NCI-H524 treated with DMSO at 0.1 percent for 48 hours (cell line): ENCODE measurements around the gene DDAH2.

ENCODE experiments used
- DNase-seq: peaks from one replicate; lab custom pipeline; 2025; lab: John Stamatoyannopoulos, UW

Gene DDAH2

DNA sequence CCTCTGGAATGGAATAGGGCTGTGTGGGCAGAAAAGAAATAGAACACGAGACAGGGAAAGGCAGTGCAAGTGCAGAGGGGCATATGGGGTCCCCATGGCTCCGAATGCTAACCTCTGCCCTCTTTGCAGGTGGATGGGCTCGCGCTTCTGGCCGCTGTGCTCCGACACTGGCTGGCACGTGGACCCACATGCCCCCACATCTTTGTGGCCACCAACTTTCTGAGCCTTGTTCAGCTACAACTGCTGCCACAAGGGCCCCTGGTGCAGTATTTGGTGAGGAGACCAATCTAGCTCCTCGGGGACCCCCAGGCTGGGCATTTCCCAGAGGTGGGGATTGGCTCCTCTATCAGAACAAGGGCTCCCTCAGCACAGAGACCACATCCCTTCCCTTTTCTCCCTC lies 32.2 kb upstream of the DDAH2 start:
- no peak for DNase-seq

DNA sequence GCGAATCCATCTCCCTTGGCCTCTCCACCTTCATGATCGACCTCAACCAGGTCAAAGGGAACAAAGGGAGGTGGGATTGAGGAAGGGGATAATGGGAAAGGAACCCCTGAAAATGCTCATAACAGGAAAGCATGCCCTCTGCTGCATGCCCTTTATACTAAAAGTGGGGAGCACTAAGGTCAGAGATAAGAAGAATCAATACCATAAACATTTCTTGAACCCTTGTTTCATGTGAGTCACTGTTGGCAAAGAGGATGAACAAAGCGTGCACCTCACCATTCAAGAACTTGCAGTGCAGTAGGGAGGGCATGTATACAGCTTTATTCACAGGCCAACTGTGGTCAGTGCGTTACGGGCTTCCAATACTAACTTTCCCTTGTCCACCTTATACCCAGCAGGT lies 31.7 kb upstream of the DDAH2 start:
- DNase-seq: no peak

DNA sequence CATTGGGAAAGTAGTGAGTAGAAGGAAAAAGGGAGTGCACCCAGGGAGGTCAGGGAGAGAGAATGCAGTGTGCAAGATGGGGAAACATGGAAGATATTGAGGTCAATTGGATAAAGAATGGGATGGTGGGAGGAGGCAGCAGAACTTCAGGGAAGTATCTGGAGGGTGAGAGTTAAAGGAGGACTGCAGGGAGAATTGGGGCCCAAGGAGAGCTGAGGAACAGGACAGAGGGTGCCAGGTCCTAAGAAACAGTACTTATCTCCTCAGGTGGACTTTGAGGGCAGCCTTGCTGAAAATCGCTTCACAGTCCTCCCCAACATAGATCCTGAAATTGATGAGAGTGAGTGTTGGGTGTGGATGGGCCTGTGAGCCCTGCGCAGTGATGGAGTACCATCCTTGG lies 29.2 kb upstream of the DDAH2 start:
- DNase-seq: no peak

DNA sequence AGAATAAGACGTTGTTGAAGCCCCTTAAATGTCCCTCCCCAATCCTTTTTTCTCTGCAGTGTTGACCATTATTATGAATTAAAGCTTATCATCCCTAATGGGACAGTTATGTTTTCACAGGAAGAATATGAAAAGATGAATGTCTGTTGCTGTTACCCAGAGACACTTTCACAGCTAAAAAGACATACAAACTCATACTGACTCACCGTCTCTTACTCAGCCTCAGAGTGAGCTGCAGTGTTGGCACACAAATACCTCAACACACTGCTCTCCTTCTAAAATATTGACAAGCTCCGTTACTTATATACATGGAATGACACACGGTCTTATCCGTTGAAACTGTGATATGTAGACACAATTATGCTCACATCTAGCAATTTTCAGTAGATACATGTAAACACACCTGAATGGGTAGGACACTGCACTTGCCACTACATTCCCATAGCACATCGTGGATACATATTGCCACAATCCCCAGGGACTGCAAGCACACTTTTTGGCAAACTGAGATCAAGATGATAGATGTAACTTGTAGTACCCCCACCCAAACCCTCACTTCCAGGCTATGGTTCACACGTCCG lies 23.7 kb upstream of the DDAH2 start:
- DNase-seq: no peak

DNA sequence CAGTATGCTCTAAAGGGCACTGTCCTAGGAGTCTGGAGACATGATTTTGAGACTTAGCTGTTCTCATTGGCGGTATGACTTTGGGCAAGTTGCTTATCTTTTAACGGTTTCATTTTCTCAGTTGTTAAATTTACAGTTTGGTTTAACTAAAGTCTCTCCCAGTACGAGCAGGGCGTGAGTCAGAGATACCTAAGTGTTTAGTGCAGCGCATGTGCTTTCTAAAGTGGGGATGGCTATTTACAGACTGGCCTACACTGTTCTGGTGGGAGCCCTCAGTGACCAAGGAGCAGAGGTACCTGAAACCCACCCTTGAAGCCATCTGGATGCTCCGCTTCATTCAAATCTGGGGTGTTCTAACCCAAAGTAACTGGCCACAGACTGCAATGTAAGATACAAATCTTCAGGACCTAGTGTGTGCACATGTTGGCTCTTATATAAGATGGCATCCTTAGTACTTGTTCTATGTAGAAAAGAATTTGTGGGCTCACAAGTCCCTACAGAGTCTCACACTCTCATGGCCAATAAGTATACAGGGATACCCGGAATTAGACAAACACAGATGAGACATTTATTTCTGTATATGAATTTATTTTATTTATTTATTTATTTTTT lies 21.4 kb upstream of the DDAH2 start:
- no peak for DNase-seq

DNA sequence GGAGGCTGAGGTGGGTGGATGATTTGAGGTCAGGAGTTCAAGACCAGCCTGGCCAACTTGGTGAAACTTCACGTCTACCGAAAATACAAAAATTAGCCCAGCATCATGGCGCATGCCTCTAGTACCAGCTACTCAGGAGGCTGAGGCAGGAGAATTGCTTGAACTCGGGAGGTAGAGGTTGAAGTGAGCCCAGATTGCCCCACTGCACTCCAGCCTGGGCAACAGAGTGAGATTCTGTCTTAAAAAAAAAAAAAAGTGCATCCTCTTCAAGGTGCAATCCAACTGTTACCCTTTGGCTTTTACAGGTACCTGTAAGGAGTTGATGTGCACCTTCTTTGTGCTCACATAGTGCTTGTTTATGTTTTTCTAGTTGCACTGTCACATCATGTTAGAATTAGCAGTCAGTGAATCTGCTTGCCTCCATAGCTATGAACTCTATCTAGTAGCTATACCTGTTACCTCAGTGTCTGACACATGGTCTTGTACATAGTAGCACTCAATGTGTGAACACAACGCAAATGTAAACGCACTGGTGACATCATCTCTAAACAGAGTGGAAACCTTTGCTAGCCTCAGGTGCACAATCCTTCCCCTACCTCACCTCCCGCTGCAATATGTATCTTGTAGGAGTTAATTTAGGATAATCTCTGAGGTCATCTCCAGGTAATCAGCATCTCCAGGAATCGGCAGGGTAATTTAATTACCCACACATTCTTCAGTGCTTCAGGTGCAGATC lies 20.4 kb upstream of the DDAH2 start:
- DNase-seq: no peak

DNA sequence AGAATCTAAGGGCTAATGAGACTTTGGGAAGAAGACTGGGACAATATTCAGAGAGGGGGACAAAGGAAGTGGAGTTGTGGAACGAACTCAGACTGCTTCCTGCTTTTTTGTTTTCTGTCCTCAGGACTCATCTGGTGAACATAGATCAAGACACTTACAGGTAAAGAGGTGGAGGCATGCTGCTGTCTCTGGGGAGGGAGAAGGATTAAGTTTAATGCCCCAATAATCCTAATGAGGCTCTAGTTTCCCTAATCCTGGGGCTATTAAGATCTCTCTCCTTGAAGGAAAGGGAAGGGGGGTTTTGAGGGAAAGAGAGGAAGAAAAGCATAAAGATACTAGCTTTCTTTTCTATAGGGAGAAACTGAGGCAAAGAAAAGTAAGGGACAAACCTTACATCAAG lies 15.3 kb upstream of the DDAH2 start:
- no peak for DNase-seq

DNA sequence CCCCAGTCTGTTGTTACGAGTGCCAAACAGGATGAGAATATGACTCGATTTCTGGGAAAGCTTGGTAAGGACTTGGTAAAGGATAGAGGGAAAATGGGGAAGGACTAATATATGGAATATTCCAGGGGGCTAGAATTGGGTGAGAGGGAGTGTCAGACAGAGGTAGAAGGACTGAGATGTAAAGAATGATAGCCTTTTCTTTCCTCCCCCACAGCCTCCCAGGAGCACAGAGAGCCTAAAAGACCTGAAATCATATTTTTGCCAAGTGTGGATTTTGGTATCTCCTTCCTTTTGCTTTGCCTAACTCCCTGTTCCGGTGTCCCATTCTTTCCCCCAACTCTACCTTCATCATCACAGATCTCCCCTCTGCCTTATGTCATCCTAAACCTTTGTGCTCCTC lies 13.8 kb upstream of the DDAH2 start:
- DNase-seq: no peak

DNA sequence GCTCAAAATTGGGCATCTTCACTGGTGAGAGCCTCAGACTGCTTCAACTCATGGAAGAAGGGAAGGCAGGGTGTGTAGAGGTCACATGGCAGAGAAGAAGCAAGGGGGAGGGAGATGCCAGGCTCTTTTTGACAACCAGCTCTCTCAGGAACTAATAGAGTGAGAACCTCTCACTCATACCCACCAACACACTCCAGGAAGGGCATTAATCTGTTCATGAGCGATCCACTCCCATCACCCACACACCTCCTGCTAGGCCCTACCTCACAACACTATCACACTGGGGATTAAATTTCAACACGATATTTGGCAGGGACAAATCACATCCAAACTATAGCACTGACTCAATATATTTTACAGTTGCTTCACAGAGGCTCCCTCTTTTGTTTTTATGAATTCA lies 12.7 kb upstream of the DDAH2 start:
- DNase-seq: no peak

DNA sequence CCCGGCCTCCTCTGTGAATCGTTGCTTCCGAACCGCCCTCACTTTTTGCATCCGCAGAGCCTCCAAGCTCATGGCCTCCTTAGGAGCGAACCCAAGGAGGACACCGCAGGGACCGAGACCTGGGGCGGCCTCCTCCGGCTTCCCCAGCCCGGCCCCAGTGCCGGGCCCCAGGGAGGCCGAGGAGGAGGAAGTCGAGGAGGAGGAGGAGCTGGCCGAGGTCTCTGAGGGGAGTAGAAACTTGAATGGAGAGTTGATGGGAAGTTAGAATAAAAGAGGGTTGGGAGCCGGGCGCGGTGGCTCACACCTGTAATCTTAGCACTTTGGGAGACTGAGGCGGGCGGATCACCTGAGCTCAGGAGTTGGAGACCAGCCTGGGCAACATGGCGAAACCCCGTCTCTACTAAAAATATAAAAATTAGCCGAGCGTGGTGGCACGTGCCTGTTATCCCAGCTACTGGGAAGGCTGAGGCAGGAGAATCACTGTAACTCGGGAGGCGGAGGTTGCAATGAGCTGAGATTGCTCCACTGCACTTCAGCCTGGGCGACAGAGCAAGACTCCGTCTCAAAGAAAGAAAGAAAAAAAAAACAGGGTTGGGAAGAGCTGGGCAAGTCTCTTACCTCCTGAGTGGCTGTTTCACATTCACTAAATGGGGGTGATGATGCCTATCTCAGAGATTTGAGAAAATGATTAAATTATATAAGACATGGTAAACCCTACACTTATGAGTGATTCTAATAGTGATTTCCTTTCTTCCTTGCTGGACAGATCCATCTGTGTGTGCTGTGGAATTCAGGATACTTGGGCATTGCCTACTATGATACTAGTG lies 11.5 kb upstream of the DDAH2 start:
- no peak for DNase-seq

DNA sequence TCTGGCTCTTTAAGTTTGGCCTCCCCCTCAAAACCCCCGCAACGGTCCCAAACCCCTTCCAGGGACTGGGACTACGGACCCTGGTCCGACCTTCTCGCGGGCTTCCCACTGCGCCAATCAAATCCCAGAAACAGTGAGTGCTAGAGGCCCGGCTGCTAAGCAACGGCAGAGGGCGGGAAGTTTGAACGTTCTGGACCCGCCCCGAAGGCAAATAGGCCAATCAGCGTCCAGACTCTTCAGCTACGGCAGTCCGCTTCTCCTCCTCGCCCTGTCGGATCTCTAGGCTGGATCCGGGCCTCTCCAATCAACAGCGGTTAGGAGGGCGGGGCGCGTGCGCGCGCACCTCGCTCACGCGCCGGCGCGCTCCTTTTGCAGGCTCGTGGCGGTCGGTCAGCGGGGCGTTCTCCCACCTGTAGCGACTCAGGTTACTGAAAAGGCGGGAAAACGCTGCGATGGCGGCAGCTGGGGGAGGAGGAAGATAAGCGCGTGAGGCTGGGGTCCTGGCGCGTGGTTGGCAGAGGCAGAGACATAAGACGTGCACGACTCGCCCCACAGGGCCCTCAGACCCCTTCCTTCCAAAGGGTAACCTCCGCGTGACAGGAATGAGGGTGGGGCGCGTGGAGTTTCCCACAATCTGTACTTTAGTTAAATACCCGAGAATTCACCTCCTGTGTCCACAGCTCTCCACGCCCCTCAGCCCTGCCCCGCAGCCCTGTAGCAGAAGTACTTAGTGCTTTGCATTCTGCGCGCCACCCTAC lies 10.7 kb upstream of the DDAH2 start, which contains the start of gene MSH5:
MSH5 (plus strand) TSS at position 367 of the 758 bp plus-strand sequence. CDS start 462 bp downstream, outside the sequence.
- peak; percentile 82 for DNase-seq

DNA sequence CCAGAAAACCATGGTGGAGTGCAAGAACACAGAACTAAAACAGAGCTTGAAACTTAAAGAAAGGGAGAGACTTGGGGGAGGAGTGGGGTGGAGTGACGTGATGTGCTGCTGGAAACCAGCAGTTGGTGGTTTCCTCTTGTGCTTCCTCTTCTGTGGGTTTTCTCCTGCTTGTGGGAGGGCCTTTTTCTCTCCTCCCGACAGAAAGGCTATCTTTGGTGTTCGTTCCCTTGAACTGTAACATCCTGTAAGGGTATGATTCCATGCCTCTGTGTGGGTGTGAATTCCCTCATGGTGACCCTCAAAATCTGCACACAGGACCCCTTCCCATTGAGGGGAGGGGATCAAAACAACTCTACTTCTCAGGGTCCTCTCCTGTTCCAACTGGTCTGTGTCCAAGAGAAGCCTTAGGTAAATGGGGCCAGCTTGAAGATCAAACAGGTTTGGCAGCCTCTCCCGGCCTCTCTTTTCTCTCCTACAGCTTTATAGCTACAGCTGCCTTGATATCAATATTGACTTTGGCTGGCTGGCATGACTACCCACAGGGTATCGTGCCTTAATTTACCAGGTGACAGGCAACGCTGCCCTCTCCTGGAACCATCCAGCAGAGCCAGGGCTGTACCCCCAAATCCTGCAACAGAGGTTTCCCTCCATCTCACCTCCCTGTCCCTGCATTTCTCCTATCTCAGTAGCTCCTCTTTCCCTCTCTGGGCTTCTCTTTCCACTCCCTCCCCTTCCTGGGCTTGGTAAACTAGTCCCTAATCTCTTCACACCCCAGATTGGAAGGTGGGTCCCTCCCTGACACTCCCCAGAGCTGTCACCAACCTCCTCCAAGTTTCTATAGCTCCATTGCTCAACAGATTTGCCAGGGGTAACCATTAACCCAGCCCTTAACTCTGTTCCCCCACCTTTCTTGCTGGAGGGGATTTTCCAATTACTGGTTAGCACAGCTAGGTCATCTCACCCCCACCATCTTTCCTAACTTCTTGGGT lies 9.2 kb upstream of the DDAH2 start:
- DNase-seq: no peak

DNA sequence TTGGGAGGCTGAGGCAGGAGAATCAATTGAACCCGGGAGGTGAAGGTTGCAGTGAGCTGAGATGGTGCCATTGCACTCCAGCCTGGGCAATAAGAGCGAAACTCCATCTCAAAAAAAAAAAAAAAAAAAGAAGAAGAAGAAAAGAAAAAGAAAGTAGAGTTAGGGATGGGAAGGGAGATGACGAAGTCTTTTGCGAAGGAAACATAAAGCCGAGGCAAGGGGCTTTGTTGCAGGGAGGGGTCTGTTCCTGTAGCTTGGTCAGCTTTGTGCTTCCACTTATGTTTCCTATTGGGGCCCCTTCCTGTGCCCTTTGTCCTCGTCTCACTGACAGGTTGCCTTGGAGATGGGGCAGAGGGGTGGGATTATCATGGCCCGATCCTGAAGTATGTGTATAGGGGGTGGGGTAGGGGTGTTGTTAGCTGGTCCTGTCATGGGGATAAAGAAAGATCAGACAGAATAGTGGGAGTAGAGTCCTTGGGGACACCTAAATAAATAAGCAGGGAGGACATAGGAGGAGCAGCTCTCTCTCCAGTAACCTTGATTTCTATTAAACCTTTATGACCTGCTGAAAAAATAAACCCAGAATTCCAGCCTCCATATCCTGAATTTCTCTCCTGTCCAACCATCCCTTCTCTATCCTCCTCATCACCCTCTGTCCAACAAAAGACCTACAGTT lies 8.4 kb upstream of the DDAH2 start:
- no peak for DNase-seq

DNA sequence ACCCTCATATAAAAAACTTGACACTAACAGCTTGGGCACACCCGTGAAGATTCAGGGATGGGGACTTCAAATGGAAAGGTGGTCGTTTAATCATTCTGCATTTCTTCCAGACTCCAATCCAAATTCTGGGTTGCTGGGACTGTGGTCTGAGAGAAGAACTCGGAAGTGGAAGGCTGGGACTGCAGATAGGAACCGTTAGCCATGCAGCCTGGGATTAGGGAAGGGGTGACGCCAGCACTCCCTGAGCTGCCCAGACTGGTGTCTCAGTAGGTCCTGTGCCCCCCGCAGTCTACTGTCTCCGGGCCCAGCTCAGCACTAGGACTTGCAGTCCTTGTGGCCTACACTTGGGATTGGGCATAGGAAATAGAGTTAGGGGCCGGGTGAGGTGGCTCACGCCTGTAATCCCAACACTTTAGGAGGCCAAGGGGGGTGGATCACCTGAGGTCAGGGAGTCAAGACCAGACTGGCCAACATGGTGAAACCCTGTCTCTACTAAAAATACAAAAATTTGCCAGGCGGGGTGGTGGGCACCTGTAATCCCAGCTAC lies 7.7 kb upstream of the DDAH2 start:
- no peak for DNase-seq

DNA sequence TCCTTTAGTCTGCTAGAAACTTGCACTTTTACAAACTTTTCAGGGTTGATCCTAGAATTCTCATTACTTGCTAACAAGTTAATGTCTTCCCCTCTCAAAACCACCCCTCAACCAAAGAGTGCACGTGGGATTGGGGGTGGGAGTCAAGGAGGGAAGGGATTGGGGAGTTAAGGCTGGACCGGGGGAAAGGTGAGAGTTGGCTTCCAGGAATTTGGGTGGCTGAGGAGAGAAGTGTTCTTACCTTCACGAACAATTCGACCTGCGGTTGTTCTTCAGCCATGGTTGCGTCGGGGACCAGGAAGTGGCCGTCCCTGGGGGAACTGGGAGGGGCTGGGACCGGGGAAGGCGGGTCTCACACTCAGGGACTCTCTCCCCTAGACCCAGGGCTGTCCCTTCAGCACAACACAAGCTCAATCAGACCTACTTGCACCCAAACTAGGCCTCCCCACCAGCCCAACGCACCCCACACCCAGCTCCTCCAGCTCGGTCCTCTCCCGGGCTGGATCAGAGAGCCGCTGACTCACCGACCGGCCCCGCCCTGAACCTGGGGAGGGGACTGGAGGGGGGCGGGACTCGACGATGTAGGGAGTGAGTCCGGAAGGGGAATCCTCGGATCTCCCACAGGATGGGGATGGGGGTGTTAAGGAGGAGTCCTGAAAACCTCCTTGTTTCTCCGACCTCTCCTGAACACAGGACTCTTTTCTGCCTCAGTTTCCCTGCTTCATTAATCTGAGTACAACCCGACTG lies 7.1 kb upstream of the DDAH2 start, which contains the start of gene CLIC1:
CLIC1 (minus strand) TSS at position 510 of the 747 bp plus-strand sequence; CDS start at position 280, 230 bp downstream.
- DNase-seq: no peak

DNA sequence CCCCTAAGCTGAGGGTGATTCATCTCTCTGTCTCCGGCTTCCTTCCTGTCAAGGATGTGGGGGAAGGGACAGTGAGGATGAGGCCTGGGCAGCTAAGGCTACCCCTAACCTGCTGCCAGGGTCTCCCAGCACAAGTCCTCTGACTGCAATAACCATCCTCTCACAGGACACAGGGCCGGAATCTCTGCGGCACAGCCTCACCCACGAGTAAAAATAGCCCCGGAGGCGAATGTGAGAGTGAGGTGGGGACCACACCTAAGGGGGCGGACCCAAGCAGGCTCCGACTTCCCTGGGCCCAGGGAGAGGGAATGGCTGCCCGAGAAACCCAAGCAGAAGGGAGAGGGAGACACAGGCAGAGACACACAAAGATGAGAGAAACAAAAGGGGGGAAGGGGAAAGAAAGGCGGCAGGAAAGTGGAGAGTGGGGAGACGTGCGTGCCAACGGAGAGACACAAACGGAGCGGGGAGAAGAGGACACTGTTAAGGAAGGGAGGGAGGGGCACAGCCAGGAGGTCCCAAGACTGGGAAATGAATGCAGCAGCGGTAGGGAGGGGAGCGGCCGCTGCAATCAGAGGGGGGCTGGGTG lies 5.8 kb upstream of the DDAH2 start:
- DNase-seq: no peak

DNA sequence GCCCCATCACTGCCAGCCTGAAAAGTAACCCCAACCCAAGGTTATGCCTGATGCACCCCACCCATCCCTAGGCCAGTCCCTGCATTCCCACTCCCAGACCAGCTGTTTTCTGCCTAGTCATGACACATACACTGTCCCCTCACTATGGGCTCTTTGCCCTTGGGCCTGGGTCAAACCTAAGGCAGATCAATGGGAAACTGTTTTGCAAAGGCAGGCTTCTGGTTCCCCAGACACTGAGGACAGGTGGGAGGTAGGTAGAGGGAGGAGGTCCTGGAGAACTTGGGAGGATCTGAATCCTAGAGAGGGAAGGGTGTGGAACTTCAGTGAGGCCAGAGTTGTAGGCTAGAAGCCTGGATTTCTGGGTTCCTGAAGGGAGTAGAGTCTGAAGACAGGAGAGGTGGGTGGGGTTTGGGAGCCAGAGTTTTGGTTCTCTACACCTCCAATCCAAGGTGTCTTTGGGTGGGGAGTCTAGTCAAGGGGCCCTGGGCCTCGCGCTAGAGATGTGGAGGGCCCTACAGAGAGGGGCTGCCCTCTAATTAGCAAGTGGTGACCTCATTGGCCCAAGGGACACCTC lies 5.2 kb upstream of the DDAH2 start:
- DNase-seq: no peak

DNA sequence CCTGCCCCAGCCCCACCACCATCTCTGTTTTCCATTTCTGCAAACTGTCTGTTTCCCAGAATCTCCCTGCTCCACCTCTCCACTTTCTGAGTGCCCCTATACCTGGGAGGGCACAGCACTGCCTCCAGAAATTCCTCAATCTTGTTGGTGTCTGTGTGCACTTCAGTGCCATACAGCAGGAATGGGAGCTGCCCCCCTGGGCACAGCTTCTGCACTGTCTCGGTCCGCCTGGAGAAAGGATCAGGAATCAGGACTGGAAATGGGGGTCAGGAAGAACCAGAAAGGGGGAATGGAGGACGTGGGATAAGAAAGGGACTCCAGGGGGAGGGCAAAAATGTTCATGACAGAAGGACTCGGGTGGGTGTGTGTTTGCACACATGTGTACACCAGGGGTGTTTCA lies 4.6 kb upstream of the DDAH2 start:
- no peak for DNase-seq
